Stimulated activated CD4-positive, alpha-beta T cell treated with anti-CD3 and anti-CD28 coated beads, TNF-alpha, amount 100 ng/mL, for 48 hours (primary cell): ENCODE data around the gene FOXO3B.
"Not testable (repeated sequence)": the region's sequence is repeated elsewhere in the genome, so short reads cannot be mapped to it uniquely, and the experiment has no call there.

ENCODE experiments used
- DNase-seq, 3 donors: peaks; one replicate each; pipeline ENCODE4 v3.0.0-alpha.2; 2020; ENCODE audit warnings: low read depth in 3 of 3

FOXO3B gene

GRCh38 chr17:18681767-18682571, at the start of gene FOXO3B:
Gene FOXO3B (minus strand): TSS chr17:18682314. CDS start chr17:18681651, 663 bp downstream.
- DNase-seq: peak; percentile 31 to 70 (median 66)

DNA sequence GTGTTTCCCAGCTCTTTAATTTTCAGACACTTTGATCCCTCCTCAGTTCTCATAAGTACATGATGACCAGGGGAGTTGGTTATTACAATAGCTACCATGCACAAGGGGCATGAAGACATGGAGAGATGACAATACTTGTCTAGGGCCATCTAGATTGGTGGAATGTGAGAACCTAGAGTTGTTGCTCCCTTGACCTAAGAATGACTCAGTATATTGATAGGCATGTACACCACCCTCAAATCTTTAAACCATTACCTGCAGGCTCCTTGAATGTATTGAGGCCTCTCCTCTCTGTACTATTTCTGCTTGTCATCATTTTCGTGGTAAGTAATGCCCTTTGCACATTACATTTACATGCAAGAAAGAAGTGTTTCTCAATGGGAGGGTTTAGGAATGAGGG, 41.4 kb upstream of the FOXO3B start:
- DNase-seq: not testable (repeated sequence)

DNA sequence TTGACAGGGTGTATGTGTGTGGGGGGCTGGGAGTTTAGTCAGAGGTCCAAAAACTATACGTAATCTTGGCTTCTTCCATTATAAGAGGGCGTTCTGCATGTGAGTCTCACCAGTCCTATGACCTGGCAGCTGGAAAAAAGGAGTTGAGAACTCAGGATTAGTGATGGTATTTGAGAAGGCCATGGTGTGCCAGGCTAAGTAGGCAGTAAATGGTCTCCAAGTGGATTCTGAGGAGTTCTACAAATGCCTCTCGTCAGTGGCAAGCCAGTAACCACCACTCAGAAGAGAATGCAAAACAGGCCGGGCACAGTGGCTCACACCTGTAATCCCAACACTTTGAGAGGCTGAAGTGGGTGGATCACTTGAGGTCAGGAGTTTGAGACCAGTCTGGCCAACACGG, 40.5 kb upstream of the FOXO3B start:
- DNase-seq: not testable (repeated sequence)

DNA sequence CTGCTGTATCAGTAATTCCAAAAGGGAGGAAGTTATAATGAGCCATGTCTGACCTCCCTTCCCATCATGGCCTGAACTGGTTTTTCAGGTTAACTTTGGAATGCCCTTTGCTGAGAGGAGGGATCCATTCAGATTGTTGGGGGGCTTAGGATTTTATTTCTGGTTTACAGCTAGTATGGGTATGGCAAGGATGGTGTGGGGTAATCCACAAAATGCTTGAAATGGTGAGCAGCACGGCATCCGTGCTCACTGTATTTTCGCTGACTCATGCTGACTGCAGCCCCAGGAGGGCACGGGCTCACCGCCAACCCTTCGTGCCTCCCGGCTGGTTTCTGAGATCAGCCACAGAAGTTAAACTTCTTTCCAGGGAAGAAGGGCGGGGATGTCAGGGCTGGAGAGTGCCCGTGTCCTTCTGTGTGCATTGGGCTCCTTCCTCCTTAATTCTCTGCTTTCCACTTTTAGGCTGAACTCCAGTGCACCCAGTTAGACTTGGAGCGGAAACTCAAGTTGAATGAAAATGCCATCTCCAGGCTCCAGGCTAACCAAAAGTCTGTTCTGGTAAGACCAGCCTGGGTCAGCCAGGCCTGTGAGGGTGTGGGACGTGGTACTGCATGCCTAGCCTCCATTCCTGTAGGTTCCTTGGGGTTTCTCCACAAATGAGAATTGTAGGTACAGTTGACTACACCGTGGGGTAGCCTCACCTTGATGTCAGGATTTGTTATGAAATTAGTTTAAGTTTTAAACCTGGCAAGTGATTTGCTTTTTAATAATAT, 39.8 kb upstream of the FOXO3B start:
- DNase-seq: not testable (repeated sequence)

- not testable (repeated sequence) for DNase-seq
These were observed 37.5 kb upstream of the FOXO3B start for GRCh38 chr17:18719428-18720110.

DNA sequence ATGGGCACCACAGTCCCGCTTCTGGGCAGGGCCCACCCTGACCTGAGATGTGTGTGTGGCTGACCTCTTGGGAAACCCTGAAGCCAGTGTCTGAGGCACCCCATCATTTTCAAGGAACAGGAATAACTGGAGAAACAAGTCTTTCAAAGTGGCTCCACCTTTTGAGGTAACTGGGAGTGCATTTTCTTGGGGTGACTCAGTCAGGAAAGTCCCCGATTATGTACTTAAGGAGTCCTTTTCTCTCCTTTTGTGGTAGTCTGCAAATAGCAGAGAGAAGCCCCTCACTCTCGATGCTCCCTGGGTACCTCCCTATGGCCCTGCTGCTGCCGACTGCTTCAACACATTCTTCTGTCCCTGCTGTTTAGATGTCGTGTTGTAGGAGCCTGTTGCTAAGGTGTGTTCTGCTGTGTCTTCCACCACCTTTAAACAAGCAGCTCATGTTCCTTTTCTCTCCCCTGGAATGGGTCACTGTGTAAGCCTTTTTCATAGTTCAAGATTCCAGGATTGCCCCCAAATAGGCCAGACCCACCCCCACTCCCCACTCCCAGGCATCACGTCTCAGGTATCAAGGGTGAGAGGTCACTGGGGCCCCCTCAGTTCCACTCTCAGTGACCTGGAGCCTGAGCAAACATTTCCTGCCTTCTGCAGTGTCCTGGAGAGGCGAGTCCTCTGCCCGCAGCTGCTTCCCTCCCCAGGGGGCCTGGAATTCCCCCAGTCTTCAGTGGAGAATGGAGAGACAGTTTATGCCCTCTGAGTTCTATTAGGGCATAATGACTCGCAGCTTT, 36.7 kb upstream of the FOXO3B start:
- not testable (repeated sequence) for DNase-seq

DNA sequence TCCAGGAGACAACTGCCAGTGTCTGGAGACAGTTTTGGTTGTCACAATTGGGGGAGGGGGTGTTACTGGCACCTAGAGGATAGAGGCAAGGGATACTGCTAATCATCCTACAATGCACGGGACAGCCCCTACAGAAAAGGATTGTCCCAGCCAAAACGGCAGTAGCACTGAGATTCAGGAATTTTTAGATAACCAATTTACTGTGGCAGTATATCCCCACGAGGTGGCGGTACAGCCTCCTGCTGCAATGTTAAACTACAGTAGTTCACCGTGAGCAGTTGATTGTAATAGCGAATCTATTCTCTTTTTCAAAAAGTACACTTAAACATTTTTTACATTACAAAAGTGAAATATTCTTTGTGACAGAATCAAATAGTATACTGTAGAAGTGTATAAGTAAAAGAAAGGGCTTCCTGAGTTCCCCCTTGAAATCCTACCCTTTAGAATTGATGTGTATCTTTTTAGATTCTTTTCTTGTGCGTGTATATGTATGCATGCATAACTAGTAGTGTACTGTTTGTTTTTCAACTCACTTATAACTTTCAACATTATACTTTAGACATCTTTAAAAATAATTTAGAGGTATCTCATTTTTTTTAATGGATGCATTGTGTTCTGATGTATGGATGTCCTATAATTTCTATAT, 30.4 kb upstream of the FOXO3B start:
- DNase-seq: peak; percentile 27 to 45 (median 29)

DNA sequence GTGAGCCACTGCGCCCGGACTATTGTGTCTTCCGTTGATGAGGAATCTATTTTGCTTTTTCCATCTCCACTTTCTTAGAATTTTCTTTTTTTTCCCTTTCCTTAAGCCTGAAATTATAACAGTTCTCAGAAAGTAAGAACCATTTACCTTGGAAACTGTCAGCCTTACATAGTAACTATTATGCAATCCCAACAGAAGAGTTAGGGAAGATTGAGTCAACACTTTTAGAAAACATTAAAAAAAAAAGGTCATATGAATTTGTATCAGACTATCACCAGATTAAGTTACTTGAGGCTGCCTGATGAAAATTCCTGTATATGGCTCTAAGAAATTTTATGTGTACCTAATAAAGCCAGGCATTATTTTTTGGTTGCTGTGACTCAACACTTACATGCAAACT, 26.1 kb upstream of the FOXO3B start:
- not testable (repeated sequence) for DNase-seq

- DNase-seq: not testable (repeated sequence)
These were observed 23.8 kb upstream of the FOXO3B start for GRCh38 chr17:18705955-18706354.

- DNase-seq: not testable (repeated sequence)
These were observed 16.5 kb upstream of the FOXO3B start for GRCh38 chr17:18698473-18699103.

- DNase-seq: not testable (repeated sequence)
These were observed 13.0 kb upstream of the FOXO3B start for GRCh38 chr17:18695143-18695542.

- DNase-seq: not testable (repeated sequence)
These were observed 554 bp upstream of the FOXO3B start for GRCh38 chr17:18682668-18683067.

DNA sequence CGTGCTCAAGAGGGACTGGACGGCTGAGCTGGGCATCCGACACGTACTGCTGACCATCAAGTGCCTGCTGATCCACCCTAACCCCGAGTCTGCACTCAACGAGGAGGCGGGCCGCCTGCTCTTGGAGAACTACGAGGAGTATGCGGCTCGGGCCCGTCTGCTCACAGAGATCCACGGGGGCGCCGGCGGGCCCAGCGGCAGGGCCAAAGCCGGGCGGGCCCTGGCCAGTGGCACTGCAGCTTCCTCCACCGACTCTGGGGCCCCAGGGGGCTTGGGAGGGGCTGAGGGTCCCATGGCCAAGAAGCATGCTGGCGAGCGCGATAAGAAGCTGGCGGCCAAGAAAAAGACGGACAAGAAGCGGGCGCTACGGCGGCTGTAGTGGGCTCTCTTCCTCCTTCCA, 4.7 kb downstream of the FOXO3B start:
- not testable (repeated sequence) for DNase-seq

DNA sequence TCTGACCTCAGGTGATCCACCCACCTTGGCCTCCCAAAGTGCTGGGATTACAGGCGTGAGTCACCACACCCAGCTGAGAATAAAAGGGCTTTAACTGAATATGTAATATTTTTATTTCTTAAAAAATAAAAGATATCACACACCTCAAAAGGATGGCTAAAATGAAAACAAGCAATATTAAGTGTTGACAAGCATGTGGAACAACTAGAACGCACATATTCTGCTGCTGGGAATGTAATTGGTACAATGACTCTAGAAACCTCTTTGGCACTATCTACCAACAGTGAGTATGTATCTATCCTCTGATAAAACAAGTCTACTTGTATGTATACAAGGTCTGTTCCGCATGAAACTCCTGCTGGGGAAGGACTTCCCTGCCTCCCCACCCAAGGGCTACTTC, 5.2 kb downstream of the FOXO3B start:
- DNase-seq: not testable (repeated sequence)

GRCh38 chr17:18672395-18673227, 9.5 kb downstream of the FOXO3B start:
- not testable (repeated sequence) for DNase-seq

DNA sequence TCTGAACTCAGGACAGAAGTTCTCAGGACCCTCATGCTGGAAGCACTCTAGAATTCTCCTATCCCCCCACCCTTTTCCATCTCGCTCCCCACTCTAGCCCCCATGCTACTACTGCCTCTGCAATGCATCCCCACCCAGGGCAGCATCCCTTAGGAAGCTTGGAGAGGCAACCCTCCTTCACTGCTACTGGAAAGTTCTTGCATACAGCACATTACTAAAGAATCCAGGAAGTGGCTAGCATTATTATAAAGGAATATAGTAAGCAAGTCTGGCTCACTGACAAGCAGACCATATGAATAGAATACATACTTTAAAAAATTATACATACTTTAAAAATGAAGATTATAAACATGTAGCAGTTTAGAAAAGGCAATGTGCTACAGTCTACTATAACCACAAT, 13.5 kb downstream of the FOXO3B start:
- not testable (repeated sequence) for DNase-seq

- not testable (repeated sequence) for DNase-seq
These were observed 14.6 kb downstream of the FOXO3B start for GRCh38 chr17:18667535-18667934.

- not testable (repeated sequence) for DNase-seq
These were observed 15.8 kb downstream of the FOXO3B start for GRCh38 chr17:18666326-18666725.

- not testable (repeated sequence) for DNase-seq
These were observed 20.0 kb downstream of the FOXO3B start for GRCh38 chr17:18661924-18662624.
